ENCODE data around the gene RADIL. TPM values are rescaled to one million over a fixed set of nuclear protein-coding genes. Genes with fewer than 3 reads are reported as not detected.

RADIL gene
- total and polyA plus RNA-seq, 11 donors, result 1.1 to 9.0 (median 3.4) TPM

DNA sequence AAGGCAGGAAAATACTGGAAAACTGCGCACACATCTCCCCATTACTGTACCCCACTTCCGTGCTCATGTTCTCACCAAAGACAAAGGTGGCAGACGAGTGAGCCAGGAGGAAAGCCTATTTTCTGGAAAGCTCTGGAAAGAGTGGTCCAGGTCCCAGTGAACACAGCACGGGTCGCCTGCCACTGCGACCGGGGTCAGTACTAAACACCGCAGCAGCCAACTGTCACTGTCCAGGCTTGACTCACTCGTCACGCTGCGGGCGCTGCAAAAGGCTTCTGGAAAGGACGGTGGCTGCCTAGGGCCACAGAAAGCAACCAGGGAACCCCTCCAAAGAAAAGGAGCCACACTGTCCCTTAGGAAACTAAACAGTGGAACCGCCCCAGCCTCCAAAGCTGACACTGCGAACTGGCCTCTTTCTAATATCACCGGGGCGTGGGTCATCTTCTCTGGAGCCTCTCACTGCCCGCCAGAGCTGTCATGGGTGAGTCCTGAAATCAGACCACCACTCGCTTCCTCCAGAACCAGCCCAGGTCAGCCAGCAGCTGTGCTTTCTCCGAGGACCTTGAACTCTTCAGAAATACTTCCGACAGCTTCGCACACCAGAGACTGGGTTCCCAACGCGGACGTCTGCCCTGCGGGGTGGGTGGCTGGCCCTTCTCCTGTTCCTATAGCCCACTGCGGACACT, 4.0 kb downstream of the RADIL start:
- 57 to 76% (median 70%) methylated on average over 22 to 27 of the region's 27 CpGs for WGBS, 4 donors
- intact Hi-C loops (cut with DNase I), result loop anchor here in 7 of 10 donors (5.0 to 10.0 kb wide), 11 partner anchors 32 to 275 kb away; partner anchors contain the start of gene FOXK1 (in 2 of the 7)
- peaks cover 0 to 37% (median 10%) of the 10 kb centered on the region in 12 donors for H3K4me1 ChIP-seq
- H3K27ac ChIP-seq, result peak overlapping the region in 5 of 12 donors; percentile 8 to 48 (median 28)
- H3K9me3 ChIP-seq, result no peaks in the 10 kb centered on the region
- peaks cover 0 to 24% (median 0%) of the 10 kb centered on the region in 9 donors for H3K27me3 ChIP-seq
- H3K4me3 ChIP-seq, result peak overlapping the region in 8 of 12 donors; percentile 19 to 47 (median 28)
- DNase-seq (peak in 1 of 5 donors; percentile 45), ATAC-seq (peak in 2 of 4 donors; percentile 8 to 20)
- H3K36me3 ChIP-seq, result peaks cover 0 to 19% (median 4%) of the 10 kb centered on the region in 9 donors
- TF ChIP-seq, protein P1, sequence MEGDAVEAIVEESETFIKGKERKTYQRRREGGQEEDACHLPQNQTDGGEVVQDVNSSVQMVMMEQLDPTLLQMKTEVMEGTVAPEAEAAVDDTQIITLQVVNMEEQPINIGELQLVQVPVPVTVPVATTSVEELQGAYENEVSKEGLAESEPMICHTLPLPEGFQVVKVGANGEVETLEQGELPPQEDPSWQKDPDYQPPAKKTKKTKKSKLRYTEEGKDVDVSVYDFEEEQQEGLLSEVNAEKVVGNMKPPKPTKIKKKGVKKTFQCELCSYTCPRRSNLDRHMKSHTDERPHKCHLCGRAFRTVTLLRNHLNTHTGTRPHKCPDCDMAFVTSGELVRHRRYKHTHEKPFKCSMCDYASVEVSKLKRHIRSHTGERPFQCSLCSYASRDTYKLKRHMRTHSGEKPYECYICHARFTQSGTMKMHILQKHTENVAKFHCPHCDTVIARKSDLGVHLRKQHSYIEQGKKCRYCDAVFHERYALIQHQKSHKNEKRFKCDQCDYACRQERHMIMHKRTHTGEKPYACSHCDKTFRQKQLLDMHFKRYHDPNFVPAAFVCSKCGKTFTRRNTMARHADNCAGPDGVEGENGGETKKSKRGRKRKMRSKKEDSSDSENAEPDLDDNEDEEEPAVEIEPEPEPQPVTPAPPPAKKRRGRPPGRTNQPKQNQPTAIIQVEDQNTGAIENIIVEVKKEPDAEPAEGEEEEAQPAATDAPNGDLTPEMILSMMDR (IDR thresholded peaks at IDR 0.05), result no peak
- no peak for TF ChIP-seq POLR2A (IDR thresholded peaks at IDR 0.05)

DNA sequence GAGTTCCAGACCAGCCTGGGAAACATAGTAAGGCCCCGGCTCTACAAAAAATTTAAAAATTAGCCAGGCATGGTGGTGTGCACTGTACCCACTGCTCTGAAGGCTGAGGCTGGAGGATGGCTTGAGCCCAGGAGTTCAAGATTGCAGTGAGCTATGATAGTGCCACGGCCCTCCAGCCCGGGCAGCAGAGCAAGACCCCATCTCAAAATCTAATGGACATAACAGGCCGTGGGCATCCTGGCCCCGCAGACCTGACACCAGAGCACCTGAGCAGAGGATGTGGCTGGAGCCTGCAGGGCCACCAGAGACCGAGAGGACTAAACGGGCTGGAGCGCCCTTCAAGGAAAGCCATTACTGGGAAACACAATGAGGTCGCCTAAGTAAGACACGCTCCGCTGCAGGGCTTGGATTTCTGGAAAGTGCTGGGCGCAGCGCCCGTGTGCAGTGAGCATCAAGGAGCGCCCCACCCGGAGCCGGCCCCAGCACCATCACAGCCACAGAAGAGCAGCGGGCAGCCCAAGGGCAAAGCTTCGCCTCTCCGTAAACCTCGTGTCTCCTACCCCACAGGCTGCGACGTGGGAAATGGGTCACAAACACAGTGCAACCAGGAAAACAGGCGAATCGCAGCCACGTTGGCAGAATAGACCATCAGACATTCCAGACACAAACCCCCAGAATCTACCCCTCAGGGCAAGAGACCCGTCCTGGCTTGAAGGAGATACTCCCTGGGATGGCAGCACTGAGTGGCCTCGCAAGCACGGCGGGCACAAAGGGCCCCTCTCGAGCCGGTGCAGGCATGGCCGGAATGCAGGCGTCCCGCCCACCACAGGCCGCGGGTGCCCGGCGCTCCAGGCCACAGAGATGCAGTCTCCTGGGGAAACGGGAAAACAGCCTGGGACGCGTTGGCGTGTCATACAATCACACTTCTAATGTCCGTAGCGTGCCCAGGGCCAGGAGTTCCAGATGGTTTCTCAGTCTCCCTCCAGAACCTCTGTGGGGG, 4.9 kb downstream of the RADIL start:
- peak overlapping the region in 8 of 12 donors; percentile 2 to 47 (median 28) for H3K4me3 ChIP-seq
- intact Hi-C loops (cut with DNase I), result no loop called here
- DNase-seq (no peak), ATAC-seq (no peak)
- H3K27me3 ChIP-seq, result peaks cover 0 to 19% (median 0%) of the 10 kb centered on the region in 9 donors
- H3K27ac ChIP-seq, result peak overlapping the region in 2 of 12 donors; percentile 28 to 48
- peaks cover 0 to 19% (median 4%) of the 10 kb centered on the region in 9 donors for H3K36me3 ChIP-seq
- no peaks in the 10 kb centered on the region for H3K9me3 ChIP-seq
- TF ChIP-seq POLR2A (IDR thresholded peaks at IDR 0.05), result no peak
- TF ChIP-seq, protein P1 (IDR thresholded peaks at IDR 0.05), result no peak
- peaks cover 0 to 37% (median 10%) of the 10 kb centered on the region in 12 donors for H3K4me1 ChIP-seq
- 73 to 80% (median 78%) methylated on average over 14 to 45 of the region's 45 CpGs for WGBS, 4 donors

DNA sequence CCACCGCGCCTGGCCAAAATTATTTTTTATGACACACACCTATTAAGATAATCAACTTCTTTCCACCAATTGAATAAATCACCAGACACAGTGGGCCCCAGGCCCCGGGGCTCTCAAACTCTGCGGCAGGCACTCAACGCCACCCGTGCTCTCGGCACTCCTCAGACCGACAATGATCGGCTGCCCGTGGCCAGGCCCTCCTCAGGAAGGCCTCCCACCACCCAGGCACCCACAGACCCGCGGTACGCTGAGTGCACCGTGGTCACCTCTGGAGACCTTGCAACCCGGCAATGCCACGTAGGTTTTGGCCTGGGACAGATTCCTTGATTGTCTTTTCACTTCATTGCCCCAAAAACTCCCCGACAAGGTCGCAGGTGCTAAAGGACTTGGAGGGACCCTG, 6.9 kb downstream of the RADIL start:
- WGBS, 4 donors, result 93 to 98% (median 97%) methylated on average over 18 of the region's 18 CpGs
- no peak for ATAC-seq
- no peak for DNase-seq
- intact Hi-C loops (cut with DNase I), result no loop called here
- H3K4me1 ChIP-seq, result peaks cover 0 to 36% (median 2%) of the 10 kb centered on the region in 12 donors
- no peaks in the 10 kb centered on the region for H3K9me3 ChIP-seq
- no peak overlapping the region for H3K4me3 ChIP-seq
- no peak for TF ChIP-seq POLR2A (IDR thresholded peaks at IDR 0.05)
- TF ChIP-seq, protein P1 (IDR thresholded peaks at IDR 0.05), result no peak
- H3K27me3 ChIP-seq, result no peaks in the 10 kb centered on the region
- H3K27ac ChIP-seq, result no peak overlapping the region
- H3K36me3 ChIP-seq, result peaks cover 0 to 19% (median 4%) of the 10 kb centered on the region in 9 donors

Measured in heart left ventricle (tissue), 16 donors.